DMS79 (cell line): ENCODE data around the gene RCN1.
"Not testable (repeated sequence)": the region's sequence is repeated elsewhere in the genome, so short reads cannot be mapped to it uniquely, and the experiment has no call there.

Source experiments
- DNase-seq: peaks from one replicate; lab custom pipeline; 2025; lab: John Stamatoyannopoulos, UW

Gene RCN1

GRCh38 chr11:32090545-32091370 lies at the start of gene RCN1:
RCN1 (plus strand) TSS chr11:32091074; CDS start chr11:32091197, 123 bp downstream.
- DNase-seq: peak; percentile 37

GRCh38 chr11:32043737-32044136 lies 47.1 kb upstream of the RCN1 start:
- DNase-seq: no peak

- no peak for DNase-seq
Observed at GRCh38 chr11:32044158-32044863, 46.6 kb upstream of the RCN1 start.

GRCh38 chr11:32045456-32045855 lies 45.4 kb upstream of the RCN1 start:
- no peak for DNase-seq

GRCh38 chr11:32050264-32050663 lies 40.6 kb upstream of the RCN1 start:
- DNase-seq: no peak

GRCh38 chr11:32052215-32052614 lies 38.7 kb upstream of the RCN1 start:
- DNase-seq: no peak

- no peak for DNase-seq
Observed at GRCh38 chr11:32053151-32053888, 37.6 kb upstream of the RCN1 start.

GRCh38 chr11:32055861-32056260 lies 35.0 kb upstream of the RCN1 start:
- no peak for DNase-seq

GRCh38 chr11:32056438-32056837 lies 34.4 kb upstream of the RCN1 start:
- no peak for DNase-seq

- DNase-seq: no peak
Observed at GRCh38 chr11:32059686-32060462, 31.0 kb upstream of the RCN1 start.

- DNase-seq: no peak
Observed at GRCh38 chr11:32062540-32062939, 28.3 kb upstream of the RCN1 start.

GRCh38 chr11:32063031-32063430 lies 27.8 kb upstream of the RCN1 start:
- DNase-seq: not testable (repeated sequence)

GRCh38 chr11:32065865-32066629 lies 24.8 kb upstream of the RCN1 start:
- no peak for DNase-seq

- no peak for DNase-seq
Observed at GRCh38 chr11:32068134-32068870, 22.6 kb upstream of the RCN1 start.

GRCh38 chr11:32069361-32070058 lies 21.4 kb upstream of the RCN1 start:
- no peak for DNase-seq

- no peak for DNase-seq
Observed at GRCh38 chr11:32070692-32071091, 20.2 kb upstream of the RCN1 start.

GRCh38 chr11:32071811-32072210 lies 19.1 kb upstream of the RCN1 start:
- DNase-seq: no peak

- DNase-seq: no peak
Observed at GRCh38 chr11:32072872-32073643, 17.8 kb upstream of the RCN1 start.

- no peak for DNase-seq
Observed at GRCh38 chr11:32073644-32074026, 17.2 kb upstream of the RCN1 start.
